Breast epithelium (tissue), 4 donors: ENCODE measurements around the gene NGRN. TPM values are rescaled to one million over a fixed set of nuclear protein-coding genes. Genes with fewer than 3 reads are reported as not detected.

Experiments
- DNase-seq, 2 donors: peaks; one replicate each; pipeline ENCODE4 v3.0.0-alpha.2; 2019; ENCODE audit warnings: low spot score in 2 of 2
- H3K27ac ChIP-seq, 2 donors: fragments of 200-600 bp; sonication (generic) in 1 of 2; one replicate each; pipeline ENCODE4 v1.5.1; 2016 to 2019; ENCODE audit warnings: mild to moderate bottlenecking in 1 of 2
- H3K27me3 ChIP-seq, 2 donors: fragments of 200-600 bp; sonication (generic) in 1 of 2; one replicate each; pipeline versions ENCODE4 v1.5.1 to v1.6.0; 2017 to 2019; ENCODE audit warnings: control low read depth in 1 of 2, mild to moderate bottlenecking in 1 of 2
- H3K36me3 ChIP-seq: fragments of 200-600 bp; one replicate; pipeline ENCODE4 v1.5.1; 2019
- H3K4me1 ChIP-seq, 2 donors: fragments of 200-600 bp; sonication (generic); one replicate each; pipeline ENCODE4 v1.5.1; 2016 to 2019; ENCODE audit warnings: control low read depth in 1 of 2
- H3K4me3 ChIP-seq, 3 donors: fragments of 200-600 bp; sonication (generic); 1 replicate in 2 of 3; 2 replicates in 1 of 3; pipeline ENCODE4 v1.5.1; 2016 to 2019; ENCODE audit warnings: mild to moderate bottlenecking in 3 of 3, moderate library complexity in 2 of 3
- H3K9me3 ChIP-seq, 2 donors: fragments of 200-600 bp; sonication (generic) in 1 of 2; one replicate each; pipeline ENCODE4 v1.5.1; 2016 to 2019; ENCODE audit warnings: control low read depth in 1 of 2
- POLR2A ChIP-seq: fragments of 450-650 bp; IDR thresholded peaks from one replicate; pipeline ENCODE4 v1.6.1; 2016; ENCODE audit warnings: antibody characterized with exemption, mild to moderate bottlenecking, moderate library complexity
- POLR2AphosphoS5 ChIP-seq, 3 donors: sonication (generic); formaldehyde crosslinking; IDR thresholded peaks; one replicate each; pipeline ENCODE4 v1.6.1; 2017; ENCODE audit warnings: antibody characterized with exemption in 3 of 3
- intact Hi-C: fragments of 100-400 bp; cut with DNase I; formaldehyde crosslinking; loops from one replicate; pipeline ENCODE4 v1.15.1; 2023; ENCODE audit warnings: low total_unique reads
- total RNA-seq, 3 donors: library from RNA; depleted of rRNA; stranded (reverse); fragments of >200 nt; gene quantifications; one replicate each; pipeline ENCODE4 v1.1.0, GENCODE V29; 2016
- TF ChIP-seq, protein P1 (sequence below), 3 donors: fragments of 450-650 bp; IDR thresholded peaks; one replicate each; pipeline ENCODE4 v1.5.1; 2016 to 2017; ENCODE audit warnings: antibody characterized with exemption in 3 of 3, mild to moderate bottlenecking in 3 of 3, moderate library complexity in 3 of 3

The NGRN gene
- total RNA-seq, 3 donors from 2014 or later = 67.7 to 99.1 (median 87.2) TPM

DNA sequence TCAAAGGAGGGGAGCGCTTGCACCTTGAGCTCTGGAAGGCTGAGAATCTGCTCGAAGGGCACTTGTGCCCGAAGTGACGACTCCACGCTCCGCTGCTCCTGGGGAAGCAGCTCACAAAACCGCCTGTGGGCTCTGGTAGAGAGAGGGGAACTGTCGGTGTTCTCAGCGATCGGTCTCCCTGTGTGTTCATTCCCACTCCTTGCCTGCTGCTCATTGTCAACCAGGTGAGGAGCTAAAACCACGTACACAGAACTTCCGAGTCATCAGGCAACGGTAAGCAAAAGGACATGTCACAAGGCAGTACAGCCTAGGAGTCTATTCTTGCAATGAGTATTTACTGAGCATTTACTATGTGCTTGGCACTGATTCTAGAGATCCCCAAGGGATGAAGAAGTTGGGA is 33.3 kb upstream of the NGRN start:
- peak overlapping the region; percentile 86 to 96 for H3K27ac ChIP-seq
- H3K4me3 ChIP-seq = peak overlapping the region in 1 of 3 donors; percentile 94

DNA sequence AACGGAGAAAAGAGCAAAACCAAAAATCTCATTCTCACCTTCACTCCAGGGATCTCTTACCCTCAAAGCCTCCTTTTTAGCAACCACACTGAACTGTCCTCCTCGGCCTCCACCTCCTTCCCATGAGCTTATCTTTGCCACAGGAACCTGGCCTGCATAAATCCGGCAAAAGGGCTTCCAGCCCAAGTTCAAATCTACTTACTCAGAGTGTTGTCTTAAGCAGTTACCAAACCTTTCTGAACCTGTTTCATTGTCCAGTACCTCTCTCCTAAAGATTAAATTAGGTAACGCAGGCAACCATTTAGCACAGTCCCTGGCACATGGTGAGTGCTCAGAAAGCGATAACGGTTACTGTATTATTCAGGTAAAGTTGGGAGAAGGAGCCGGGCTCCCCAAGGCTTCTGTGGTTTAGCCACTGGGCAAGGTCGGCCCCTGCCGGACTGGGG is 32.5 kb upstream of the NGRN start:
- Histone ChIP-seq H3K27ac (peak overlapping the region; percentile 86 to 96), H3K4me1 (peaks cover 0 to 6% of the 10 kb centered on the region in 2 donors), H3K36me3 (no peaks in the 10 kb centered on the region), H3K27me3 (no peaks in the 10 kb centered on the region), H3K4me3 (peak overlapping the region; percentile 71 to 94 (median 89)), H3K9me3 (no peaks in the 10 kb centered on the region)
- TF ChIP-seq POLR2AphosphoS5 (IDR thresholded peaks at IDR 0.05) (no peak), POLR2A (no peak)
- TF ChIP-seq, protein P1, sequence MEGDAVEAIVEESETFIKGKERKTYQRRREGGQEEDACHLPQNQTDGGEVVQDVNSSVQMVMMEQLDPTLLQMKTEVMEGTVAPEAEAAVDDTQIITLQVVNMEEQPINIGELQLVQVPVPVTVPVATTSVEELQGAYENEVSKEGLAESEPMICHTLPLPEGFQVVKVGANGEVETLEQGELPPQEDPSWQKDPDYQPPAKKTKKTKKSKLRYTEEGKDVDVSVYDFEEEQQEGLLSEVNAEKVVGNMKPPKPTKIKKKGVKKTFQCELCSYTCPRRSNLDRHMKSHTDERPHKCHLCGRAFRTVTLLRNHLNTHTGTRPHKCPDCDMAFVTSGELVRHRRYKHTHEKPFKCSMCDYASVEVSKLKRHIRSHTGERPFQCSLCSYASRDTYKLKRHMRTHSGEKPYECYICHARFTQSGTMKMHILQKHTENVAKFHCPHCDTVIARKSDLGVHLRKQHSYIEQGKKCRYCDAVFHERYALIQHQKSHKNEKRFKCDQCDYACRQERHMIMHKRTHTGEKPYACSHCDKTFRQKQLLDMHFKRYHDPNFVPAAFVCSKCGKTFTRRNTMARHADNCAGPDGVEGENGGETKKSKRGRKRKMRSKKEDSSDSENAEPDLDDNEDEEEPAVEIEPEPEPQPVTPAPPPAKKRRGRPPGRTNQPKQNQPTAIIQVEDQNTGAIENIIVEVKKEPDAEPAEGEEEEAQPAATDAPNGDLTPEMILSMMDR (IDR thresholded peaks at IDR 0.05) = peak in 1 of 3 donors; percentile 63
- intact Hi-C loops = no loop called here
- no peak for DNase-seq

More for the DNA sequence above, 33.3 kb upstream of the NGRN start:
- intact Hi-C loops = no loop called here
- Histone ChIP-seq H3K9me3 (no peaks in the 10 kb centered on the region), H3K27me3 (no peaks in the 10 kb centered on the region), H3K4me1 (peaks cover 0 to 6% of the 10 kb centered on the region in 2 donors), H3K36me3 (no peaks in the 10 kb centered on the region)
- TF ChIP-seq, protein P1 (IDR thresholded peaks at IDR 0.05) = no peak
- TF ChIP-seq POLR2AphosphoS5 (IDR thresholded peaks at IDR 0.05) (no peak), POLR2A (no peak)
- DNase-seq = no peak

DNA sequence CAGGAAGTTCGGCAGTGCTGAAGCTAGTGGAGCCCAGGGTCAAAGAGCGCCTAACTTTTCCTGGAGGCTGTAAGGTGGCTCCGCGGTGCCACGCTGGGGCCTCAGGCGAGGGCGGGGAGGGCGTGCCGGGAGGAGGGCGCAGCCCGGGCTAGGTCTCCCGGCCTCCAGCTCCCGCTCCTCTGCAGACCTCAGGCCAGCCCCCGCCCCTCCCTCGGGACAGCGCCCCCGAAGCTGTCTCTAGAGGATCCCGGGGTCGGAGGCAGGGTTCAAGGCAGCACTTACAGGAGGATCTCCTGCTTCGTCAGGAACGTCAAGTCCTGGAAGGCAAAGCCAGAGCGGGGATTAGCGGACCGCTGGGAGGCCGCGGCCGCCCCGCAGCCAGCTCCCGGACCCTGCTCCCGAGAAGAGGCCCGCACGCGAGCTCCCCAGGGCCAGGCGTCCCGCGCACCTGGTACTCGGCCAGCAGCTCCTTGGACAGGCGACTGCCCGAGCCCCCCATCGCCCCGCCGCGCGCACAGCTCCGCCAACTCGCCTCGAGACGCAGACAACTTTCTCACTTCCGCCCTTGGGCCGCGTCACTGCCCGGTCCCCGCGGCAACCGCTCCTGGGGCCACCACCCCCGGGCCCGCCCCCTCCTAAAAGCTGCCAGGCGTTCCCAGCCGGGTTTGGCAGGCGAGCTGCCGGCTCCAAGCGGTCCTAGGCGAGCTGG is 31.9 kb upstream of the NGRN start, which contains the start of gene CIB1:
Gene CIB1, minus strand, starts transcription at position 555 of the 709 bp plus-strand sequence. Its CDS starts 56 bp downstream, at position 499.
- TF ChIP-seq, protein P1 (IDR thresholded peaks at IDR 0.05) = peak in 2 of 3 donors; percentile 35 to 57
- TF ChIP-seq POLR2AphosphoS5 (IDR thresholded peaks at IDR 0.05) (peak; percentile 63 to 75 (median 74)), POLR2A (peak; percentile 58)
- Histone ChIP-seq H3K27me3 (no peaks in the 10 kb centered on the region), H3K27ac (peak within 1 kb of the TSS; percentile 86 to 96), H3K4me3 (peak within 1 kb of the TSS; percentile 71 to 94 (median 89)), H3K9me3 (no peaks in the 10 kb centered on the region), H3K36me3 (no peaks in the 10 kb centered on the region), H3K4me1 (peaks cover 0 to 6% of the 10 kb centered on the region in 2 donors)
- intact Hi-C loops = no loop called here
- peak; percentile 94 to 97 for DNase-seq

DNA sequence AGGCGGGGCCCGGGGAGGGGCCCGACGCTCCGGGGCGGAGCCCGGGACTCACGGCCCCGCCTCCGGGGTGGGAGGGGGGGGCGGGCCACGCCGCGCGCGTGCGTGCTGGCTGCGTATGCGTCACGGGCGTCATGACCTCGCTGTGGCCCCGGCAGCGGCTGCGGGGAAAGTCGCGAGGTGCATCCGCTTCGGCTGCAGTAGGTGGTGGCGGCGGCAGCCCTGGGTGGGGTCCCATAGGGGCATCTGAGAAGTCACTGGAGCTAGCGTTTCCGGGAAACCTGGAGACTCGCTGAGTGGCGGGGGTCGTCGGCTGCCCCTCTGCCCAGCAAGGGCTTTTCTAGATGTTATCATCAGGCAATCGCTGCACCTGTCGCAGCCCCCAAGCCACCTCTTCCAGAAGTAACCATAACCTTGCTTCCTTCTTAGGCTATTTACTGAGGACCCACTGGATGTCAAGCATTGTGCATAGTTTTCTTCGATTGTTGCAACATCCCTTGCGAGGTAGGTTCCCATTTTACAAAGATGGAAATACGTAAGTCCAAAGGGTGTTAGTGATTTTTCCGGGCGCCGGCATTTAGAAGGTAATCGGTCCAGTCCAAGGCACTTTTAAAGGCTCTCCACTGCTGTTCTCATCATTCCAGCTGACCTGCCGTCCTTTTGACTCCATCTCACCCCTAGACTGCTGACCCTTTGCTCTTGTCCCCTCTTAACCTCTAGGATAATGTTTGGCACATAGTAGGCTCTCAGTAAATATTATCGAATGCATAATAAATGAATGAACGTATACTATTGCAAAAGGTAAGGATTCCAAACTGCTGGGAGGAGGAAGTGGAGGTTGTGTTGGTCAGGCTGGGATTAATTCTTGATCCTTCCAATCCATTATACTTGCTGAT is 31.1 kb upstream of the NGRN start, which contains the start of gene GDPGP1:
Gene GDPGP1, plus strand, starts transcription at position 114 of the 893 bp plus-strand sequence. CDS start 6,700 bp downstream, outside the sequence.
- TF ChIP-seq POLR2A (no peak), POLR2AphosphoS5 (IDR thresholded peaks at IDR 0.05) (peak in 1 of 3 donors; percentile 34)
- Histone ChIP-seq H3K36me3 (no peaks in the 10 kb centered on the region), H3K27me3 (no peaks in the 10 kb centered on the region), H3K27ac (peak within 1 kb of the TSS; percentile 86 to 96), H3K4me3 (peak within 1 kb of the TSS; percentile 71 to 94 (median 89)), H3K4me1 (peaks cover 0 to 6% of the 10 kb centered on the region in 2 donors), H3K9me3 (no peaks in the 10 kb centered on the region)
- no peak for DNase-seq
- intact Hi-C loops = no loop called here

DNA sequence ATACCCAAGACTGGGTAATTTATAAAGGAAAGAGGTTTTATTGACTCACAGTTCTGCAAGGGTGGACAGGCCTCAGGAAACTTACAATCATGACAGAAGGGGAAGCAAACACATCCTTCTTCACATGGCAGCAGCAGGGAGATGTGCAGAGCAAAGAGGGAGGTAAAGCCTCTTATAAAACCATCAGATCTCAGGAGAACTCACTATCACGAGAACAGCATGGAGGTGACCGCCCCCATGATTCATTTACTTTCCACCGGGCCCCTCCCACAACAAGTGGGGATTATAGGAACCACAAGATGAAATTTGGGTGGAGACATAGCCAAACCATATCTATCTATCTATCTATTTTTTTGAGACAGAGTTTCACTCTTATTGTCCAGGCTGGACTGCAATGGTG is 26.1 kb upstream of the NGRN start:
- intact Hi-C loops = no loop called here
- DNase-seq = no peak
- Histone ChIP-seq H3K27me3 (no peaks in the 10 kb centered on the region), H3K27ac (no peak overlapping the region), H3K36me3 (no peaks in the 10 kb centered on the region), H3K4me1 (peaks cover 0 to 6% of the 10 kb centered on the region in 2 donors), H3K4me3 (no peak overlapping the region), H3K9me3 (no peaks in the 10 kb centered on the region)
- TF ChIP-seq, protein P1 (IDR thresholded peaks at IDR 0.05) = no peak
- no peak for TF ChIP-seq POLR2A
- no peak for TF ChIP-seq POLR2AphosphoS5 (IDR thresholded peaks at IDR 0.05)
